Measurements from ENCODE around the gene MARVELD1.
"Not testable (repeated sequence)": the region's sequence is repeated elsewhere in the genome, so short reads cannot be mapped to it uniquely, and the experiment has no call there.

The MARVELD1 gene

DNA sequence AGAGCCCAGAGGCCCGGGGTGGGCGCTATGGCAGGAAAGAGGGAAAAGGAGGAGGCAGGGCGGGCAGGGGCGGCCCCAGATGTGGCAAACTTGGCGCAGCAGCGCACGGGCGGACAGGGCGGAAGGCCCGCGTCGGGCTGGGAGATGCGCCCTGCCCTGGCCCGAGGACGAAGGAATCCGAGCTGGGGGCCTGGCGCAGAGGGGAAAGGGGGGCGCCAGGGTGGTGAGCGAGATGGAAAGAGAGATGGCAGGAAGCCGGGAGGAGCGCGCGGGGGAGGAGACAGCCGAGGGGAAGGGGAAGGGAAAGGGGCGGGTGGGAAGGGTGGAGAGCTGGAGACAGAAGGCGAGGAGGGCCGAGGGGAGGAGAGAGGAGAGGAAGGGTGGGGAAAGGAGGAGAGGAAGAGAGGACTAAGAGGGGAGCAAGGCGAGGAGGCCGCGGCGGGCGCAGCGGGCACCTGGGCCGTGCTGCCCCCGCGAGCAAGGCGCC, at the start of gene MARVELD1:
MARVELD1 (plus strand) TSS at position 392 of the 487 bp plus-strand sequence. CDS start 147 bp downstream, outside the sequence.
- no peak for DNase-seq (ENCODE audit: low read depth)

DNA sequence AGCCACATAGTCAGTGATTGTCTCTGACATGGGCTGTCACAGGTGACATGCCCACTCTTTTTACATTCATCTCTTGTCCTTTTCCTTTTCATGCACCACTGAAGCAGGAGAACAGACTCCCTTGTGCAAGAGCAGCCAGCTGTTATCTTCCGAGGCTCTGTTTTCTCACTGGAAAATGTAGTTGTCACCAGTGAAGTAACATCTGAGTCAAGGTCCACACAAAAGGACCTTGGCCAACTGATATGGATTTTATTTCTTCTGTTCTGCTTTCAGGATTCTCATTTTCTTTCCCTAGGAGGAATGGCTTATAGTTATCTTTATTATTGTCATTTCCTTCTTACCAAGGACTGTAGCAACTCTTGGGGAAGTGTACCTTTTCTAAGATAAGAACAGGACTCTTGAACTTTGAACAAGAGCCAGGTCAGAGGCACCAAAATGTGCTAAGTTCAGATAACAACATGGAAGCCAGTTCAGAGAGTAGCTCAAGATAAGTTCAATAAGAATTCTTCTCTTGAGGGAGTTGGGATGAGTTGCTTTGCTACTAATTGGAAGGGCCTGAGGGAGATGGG, 49.2 kb upstream of the MARVELD1 start:
- DNase-seq (ENCODE audit: low read depth): no peak

DNA sequence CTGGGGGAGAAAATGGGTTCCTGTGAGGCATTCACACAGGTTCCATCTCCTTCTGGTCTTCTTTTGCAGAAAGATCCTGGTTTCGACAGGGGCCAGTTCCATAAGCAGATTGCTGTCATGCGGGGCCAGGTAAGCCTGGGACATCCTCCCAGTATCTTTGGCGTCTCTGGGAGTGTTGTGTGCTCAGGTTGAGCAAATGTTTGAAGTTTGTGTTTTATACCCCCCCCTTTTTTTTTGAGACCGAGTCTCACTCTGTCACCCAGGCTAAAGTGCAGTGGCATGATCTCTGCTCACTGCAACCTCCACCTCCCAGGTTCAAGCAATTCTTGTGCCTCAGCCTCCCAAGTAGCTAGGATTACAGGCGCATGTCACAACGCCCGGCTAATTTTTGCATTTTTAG, 46.5 kb upstream of the MARVELD1 start:
- no peak for DNase-seq (ENCODE audit: low read depth)

DNA sequence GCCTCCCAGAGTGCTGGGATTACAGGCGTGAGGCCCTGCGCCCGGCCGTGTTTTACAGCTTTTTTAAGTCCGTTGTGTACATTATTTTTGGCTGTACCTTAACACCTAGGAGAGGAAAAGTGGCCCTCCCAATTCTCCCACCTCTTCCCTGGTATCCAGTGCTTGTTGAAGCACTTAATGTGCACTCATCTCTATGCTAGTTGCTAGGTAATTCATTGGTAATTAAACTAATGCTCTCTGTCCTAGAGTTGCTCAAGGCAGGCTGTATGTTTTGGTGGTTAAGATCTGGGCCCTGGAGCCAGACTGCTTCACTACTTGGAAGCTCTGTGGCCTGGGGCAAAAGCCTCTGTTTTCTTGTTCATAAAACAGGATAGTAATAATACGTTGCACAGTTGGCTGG, 46.1 kb upstream of the MARVELD1 start:
- DNase-seq (ENCODE audit: low read depth): no peak

DNA sequence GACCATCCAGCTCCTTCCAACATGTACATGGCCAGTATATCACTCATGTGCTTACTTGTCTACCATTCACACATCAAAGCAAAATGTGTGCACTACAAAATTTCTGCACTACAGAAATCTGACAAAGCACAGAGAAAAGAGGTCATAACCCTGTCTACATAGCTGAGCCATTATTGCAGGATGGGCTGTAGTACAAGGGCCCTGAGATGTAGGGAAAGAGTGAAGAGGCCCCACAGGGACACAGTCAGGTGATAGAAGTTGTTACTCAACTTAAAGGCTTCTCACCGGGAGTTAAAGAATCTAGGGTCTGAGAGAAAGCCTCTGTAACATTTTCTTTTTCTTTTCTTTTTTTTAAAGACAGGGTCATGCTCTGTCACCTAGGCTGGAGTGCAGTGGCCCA, 44.0 kb upstream of the MARVELD1 start:
- no peak for DNase-seq (ENCODE audit: low read depth)

DNA sequence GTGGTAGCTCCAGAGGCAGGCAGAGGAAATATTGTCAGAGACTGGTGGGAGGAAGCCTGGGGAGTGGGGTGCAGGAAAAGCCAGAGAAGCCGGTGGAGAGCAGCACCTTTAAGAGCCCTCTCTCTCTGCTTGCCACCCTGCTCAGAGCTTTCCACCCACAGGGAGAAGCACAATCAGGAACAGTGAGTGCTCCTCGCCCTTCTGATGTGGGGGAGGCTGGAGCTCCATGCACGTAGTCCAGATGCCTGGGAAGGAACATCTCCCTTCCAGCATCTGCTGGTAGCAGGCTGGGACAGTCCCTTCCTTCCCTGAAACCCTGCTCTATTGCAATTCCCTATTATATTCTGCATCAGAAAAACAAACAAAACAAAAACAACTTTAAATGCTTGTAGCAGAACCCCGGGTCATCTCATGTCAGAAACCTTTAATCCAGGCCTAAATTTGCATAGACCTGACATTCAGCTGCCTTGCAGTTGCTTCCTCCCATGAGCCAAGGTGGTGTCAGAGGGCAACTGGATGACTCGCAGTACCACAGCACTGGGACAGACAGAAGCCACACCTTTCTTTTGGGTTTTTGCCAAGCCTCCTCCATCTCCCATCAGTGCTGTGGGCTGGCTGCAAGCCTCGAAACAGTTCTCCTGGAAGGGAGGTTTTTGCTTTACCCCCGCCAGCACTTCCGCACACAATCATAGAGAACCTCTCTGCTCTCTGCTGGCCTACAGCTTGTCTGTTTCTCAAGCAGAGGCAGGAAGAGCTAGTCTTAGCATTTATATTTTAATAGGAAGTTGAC, 39.6 kb upstream of the MARVELD1 start:
- no peak for DNase-seq (ENCODE audit: low read depth)

DNA sequence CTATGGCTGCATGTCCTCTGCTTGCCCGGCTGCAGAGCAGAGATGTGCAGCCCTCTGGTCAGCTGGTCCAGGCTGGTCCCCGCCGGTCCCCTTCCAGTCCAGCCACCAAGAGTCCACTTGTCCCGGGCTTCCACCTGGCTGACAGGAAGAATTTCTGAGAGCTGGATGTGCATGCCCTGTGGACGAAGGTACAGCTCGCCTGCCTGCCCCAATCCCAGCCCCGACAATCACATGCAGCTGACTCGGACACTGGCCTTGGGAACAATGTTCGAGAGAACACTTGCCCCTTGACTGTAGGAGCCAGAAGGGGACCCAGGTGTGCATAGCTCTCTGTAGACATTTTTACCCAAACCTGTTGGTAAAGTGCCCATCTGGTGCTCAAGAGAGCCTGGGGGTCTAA, 38.3 kb upstream of the MARVELD1 start:
- no peak for DNase-seq (ENCODE audit: low read depth)

DNA sequence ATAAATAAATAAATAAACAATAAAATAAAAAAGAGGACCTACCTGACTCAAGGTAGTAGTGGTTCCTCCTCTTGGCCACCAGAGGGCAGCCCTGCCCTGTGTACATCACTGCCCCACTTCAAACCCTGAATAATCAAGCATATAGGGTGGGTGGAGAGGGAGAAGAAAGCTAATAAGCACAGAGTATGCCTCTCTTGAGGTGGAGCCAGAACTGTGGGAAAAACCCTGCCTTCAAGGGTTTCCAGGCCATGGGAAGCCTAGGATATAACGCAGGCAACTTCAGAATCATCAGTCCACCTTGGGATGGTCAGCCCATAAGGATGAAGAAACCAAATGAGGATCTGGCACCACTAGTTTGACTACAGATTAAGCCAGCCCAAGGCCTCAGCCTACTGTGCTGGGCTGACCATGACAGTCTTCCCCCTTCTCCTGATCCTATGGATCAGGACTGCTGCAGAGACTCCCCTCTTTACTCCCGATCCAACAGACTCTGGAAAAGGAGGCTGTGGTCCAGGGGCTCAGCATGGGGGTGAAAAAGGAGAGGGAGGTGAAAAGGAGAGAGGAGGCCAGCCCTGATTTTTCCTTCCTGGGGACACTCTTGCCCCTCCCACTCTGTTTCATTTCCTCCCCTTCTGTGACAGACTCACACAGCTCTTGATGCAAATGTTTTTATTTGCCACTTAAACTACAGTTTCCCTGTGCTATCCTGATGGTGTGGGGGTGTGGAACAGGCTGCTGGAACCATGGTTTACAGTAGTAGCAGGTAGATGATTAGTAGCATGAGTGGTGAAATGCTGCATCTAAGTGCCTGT, 36.6 kb upstream of the MARVELD1 start:
- DNase-seq (ENCODE audit: low read depth): peak; percentile 38

DNA sequence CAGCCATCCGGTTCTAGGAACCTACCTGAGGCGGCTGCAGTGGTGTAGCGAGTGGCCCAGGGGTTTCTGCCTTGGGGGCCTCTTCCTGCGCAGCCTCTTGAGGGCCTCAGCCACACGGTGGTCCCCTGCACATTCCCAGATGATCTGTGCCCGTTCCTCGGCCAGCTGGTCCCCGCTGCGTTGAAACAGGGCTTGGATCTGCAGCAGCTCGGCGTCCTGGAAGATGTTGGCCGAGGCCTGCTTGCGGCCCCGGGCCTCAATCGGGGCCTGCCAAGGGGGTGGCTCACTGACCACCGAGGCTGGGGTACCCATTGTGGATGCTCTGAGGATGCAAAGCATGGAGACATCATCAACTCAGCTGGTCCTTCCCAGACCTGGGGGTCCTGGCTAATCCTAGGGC, 33.9 kb upstream of the MARVELD1 start:
- DNase-seq (ENCODE audit: low read depth): no peak

DNA sequence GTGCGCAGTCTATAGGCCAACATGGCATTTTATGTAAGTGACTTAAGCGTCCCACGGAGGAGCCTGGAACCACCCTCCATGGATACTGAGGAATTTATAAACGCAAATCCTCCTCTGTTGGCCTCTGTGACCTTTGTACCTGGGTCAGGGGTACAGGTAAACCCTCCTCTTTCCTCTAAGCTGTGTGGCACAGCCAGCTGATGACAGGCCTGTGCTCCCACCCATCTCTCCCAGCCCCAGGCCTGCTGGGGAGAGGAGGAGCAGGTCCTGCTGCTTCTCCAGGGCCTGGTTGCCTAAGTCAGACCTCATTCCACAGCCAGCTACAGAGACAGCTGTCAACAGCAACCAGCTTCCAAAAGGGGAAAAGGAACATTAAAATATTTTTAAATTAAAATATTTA, 31.5 kb upstream of the MARVELD1 start:
- DNase-seq (ENCODE audit: low read depth): no peak

DNA sequence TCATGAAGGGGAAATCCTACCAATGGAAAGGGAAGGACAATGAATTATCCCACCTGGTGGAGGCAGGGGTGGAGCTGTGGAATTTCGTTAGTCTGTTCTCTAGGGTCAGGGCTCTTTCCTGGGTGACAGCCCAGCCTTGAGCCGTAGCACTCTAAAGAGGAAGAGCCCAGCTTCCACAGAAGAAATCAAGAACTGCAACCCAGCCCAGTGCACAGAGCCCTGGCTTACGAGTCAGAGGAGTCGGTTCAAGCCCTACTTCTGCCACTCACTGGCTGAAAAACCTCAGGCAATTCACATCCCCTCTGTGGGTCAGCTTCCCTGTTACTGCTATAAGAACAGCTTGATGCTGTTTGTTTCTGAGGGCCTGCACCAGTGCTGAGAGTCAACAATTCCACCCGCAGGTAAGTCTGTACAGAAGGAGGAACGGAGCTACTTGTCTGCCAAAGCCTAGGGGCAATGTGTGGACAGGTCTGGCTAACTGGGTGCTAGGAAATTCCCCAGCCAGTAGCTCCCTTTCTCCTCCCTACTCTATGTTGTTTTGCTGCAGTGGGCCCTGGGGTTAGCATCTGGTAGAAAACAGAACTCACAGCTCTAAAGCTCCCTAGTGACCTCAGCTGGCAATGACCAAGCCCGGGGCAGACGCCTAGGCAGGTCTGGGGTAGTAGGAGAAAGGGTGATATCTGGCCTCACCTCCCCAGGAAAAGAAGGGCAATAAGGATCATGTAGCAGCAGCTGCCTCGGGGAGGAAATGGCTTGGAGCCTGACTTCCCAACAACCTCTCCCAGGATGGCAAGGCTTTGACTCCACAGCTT, 29.8 kb upstream of the MARVELD1 start:
- DNase-seq (ENCODE audit: low read depth): no peak

DNA sequence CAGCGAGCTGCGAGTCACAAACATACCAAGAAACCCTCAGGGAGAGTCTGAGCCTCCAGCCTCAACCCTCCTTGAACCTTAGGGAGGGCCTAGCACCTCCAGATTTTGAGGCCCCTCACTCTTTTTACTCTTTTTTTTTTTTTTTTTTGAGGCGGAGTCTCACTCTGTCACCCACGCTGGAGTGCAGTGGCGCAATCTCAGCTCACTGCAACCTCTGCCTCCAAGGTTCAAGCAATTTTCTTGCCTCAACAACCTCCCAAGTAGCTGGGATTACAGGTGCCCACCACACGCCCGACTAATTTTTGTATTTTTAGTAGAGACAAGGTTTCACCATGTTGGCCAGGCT, 29.2 kb upstream of the MARVELD1 start:
- DNase-seq (ENCODE audit: low read depth): not testable (repeated sequence)

DNA sequence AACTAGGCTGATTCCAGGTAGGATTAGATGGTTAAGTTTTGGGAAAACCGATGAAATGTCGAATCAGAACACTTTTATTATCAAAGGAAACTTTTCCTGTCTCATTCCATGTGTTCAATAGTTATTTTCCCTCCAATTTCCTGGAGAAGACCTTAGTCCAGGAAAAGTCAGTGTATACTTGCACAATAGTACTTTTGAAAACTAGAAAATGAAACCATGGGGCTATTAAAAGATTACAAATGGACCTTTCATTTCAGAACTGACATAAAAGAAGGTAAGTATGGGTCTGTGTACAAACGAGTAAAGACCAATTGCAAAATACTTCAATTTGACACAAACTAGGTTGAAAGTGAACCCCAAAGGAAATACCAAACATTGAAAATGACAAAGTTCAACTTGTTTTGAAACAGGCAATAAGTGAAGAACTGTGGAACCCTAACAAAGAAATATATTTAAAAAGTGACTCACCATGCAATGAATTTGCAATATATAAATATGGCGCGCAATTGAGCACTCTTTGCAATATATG, 28.6 kb upstream of the MARVELD1 start:
- DNase-seq (ENCODE audit: low read depth): no peak

DNA sequence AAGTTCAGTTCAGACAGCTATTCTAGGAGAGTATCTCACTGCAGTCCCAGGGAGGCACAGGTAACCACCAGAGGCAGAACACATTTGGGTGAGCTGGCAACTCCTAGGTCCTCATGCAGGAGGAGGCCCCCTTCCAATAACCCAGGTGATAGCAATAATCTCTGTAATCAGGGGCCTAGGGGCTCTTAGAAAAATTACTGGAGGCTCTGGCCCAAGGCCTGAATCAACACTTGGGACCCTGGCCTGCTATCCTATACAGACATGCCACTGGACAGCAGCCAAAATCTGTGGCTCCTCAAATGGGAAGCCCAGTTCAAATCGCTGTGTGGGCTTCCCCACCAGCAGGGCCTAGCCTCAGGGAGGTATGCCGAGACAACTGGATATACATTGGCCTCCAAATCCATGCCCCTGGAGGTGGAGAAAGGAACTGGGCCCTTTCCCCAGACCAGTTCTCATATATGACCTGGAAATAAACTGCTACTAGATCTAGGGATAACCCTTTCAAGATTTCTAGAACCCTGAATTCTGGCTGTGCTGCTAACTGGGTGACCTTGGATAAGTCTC, 28.1 kb upstream of the MARVELD1 start:
- no peak for DNase-seq (ENCODE audit: low read depth)

DNA sequence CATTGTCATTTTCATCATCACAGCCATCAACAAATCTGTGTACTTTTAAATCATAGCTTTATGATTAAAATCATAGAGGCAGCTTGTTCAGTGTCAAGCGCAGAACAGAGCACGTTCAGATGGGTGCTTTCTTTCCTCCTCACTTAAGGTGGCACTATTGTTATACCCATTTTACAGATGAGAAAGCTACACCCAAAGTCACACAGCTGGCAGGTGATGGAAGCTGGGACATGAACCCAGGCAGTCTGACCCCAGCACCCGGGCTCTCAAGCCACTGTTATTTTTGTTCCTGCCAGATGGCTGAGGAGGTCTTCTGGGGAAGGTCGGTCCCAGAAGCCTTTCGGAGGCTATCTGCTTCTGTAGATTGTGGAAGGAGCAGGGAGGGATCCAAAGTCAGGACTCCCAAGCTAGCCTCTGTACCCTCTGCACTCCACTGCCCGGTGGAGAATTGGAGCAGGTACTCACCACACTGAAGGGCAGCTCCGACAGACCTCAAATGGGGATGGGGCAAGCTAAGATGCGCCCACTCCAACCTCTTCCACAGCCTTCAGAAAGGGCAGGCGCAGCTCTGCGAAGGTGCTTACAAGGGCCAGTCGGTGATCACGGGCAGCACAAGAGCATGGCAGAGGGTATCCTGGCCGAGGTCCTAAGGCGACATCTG, 27.1 kb upstream of the MARVELD1 start:
- DNase-seq (ENCODE audit: low read depth): no peak

DNA sequence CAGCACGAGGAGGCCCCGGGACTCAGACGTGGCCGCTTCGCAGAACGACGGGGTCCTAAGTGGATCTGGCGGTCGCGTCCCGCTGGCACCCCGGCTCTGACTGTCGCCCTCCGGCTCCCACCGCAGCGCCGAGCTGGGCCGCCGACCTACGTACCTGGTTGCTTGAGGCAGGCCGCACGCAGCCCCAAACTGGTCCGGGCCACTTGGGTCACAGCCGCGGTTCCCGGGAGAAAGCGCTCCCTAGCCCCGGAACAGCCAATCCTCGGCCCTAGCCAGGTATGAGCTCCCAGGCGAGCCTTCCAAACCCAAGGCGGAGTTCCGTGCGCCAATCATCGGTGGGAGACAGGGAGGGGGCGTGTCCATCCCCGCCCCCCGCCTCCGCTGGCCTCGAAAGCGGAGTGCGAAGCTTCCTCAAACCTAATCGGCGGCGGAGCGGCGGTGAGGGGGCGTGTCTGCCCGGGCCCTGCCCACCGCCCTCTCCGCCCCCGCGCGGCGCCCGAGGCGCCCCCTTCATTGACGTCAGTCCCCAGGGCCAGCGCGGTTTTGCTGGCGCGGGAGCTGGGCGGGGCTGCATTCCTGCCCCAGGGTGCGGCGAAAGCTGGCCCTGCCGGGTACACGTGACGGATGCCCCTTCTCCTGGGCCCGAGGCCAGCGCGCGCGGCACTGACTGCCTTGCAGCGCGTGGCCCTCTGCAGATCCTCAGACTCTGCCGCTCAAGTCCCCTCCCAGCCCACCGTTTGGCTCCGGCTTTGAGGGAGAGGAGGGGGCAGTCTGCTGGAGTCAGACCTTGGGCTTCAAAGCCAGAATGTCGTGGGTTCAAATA, 26.4 kb upstream of the MARVELD1 start, which contains the start of gene AVPI1:
AVPI1 (minus strand) TSS at position 280 of the 823 bp plus-strand sequence. CDS start 7,336 bp downstream, outside the sequence.
- peak; percentile 96 for DNase-seq (ENCODE audit: low read depth)

DNA sequence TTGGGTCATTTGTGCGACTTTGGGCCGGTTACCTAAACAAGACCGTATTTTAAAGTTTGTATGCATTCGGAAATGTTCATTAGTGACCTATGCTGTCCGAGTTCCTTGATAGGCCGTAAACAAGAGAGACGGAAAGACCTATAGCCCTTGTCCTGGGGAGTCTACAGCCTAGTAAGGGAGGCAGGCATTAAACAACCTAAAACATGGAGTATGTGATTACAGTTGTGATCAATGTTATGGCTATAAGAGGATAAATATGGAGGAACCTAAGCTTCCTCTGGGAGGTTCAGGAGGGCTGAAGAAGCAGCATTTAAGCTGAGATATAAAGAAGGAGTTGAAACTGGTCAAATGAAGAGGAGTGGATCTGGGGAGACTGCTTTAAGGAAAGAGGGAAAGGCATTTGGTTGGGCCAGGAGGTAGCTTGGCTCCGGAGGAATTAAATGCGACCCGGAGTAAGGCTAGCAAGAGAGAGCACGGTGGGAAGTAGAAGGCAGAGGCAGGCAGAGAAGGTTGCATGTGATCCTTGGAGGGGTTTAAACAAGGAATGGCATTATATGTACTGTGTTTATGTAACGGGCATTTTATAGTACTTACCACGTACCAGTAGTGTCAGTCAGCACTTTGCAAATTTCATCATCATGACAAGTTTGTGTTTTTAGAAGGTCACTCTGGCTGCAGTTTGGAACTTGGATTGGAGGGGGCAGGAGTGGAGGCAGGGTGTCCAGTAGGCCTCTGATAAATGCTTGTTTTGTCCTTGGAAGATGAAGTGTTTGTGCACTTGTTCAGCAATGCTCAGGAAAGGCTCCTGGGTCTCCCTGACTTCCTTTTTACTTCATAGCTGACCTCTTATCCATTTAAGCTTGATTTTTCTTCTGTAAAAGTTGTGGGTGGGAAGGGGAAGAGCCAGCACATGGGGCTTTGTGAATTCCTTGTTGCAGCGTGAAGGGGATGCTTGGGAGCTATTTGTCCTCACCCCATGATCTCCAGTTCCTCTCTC, 25.4 kb upstream of the MARVELD1 start:
- no peak for DNase-seq (ENCODE audit: low read depth)

DNA sequence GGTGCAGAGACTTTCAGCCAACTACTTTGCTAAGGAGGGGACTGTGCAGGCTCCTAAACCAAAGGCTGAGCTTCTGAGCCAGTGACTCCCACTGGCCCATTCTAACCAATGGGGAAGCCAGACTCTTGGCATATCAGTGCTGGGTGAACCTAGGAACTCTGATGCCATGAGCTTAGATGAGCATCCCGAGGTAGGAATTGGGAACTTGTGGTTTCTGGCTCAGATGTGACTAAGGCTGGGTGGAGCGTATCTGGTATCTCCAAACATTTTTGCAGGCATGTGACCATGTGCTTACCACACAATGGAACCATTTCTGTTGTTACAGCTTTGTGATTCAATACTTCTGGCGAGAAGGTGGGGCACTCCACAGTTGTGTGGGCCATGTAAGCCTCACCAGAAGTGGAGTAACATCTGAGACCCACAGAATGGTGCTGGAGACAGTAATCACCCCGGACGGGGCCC, 23.9 kb upstream of the MARVELD1 start:
- no peak for DNase-seq (ENCODE audit: low read depth)
